SJSA1 (cell line): ENCODE data around the gene SERP2. TPM values are rescaled to one million over a fixed set of nuclear protein-coding genes. Genes with fewer than 3 reads are reported as not detected.

Source experiments
- DNase-seq, 2 experiments: peaks; one replicate each; pipeline ENCODE4 v3.0.0-alpha.2; 2015 to 2020; ENCODE audit warnings: low spot score in 2 of 2, low read depth in 1 of 2
- H3K27ac ChIP-seq: fragments of 250-450 bp; sonication (Bioruptor Pico); 2 replicates; pipeline ENCODE4 v1.5.1; 2020; ENCODE audit warnings: mild to moderate bottlenecking, moderate library complexity
- H3K27me3 ChIP-seq: fragments of 250-450 bp; sonication (Bioruptor Pico); replicated peaks from 2 replicates; pipeline ENCODE4 v1.5.1; 2020; ENCODE audit warnings: mild to moderate bottlenecking, moderate library complexity
- H3K36me3 ChIP-seq: fragments of 250-450 bp; sonication (Bioruptor Pico); 2 replicates; pipeline ENCODE4 v1.5.1; 2020; ENCODE audit warnings: mild to moderate bottlenecking
- H3K4me1 ChIP-seq: fragments of 250-450 bp; sonication (Bioruptor Pico); replicated peaks from 2 replicates; pipeline ENCODE4 v1.6.1; 2021; ENCODE audit warnings: mild to moderate bottlenecking
- H3K4me3 ChIP-seq: fragments of 250-450 bp; sonication (Bioruptor Pico); 2 replicates; pipeline ENCODE4 v1.5.1; 2020; ENCODE audit warnings: mild to moderate bottlenecking
- H3K9me3 ChIP-seq: fragments of 250-450 bp; sonication (Bioruptor Pico); replicated peaks from 2 replicates; pipeline ENCODE4 v1.5.1; 2020; ENCODE audit warnings: mild to moderate bottlenecking
- total RNA-seq: library from RNA; depleted of rRNA; stranded (reverse); fragments of >200 nt; shearing (Covaris generic); gene quantifications from 2 replicates; pipeline ENCODE4 v1.2.3, GENCODE V29; 2014

SERP2 gene
- total RNA-seq, 1 experiment from 2014 or later: not detected

DNA sequence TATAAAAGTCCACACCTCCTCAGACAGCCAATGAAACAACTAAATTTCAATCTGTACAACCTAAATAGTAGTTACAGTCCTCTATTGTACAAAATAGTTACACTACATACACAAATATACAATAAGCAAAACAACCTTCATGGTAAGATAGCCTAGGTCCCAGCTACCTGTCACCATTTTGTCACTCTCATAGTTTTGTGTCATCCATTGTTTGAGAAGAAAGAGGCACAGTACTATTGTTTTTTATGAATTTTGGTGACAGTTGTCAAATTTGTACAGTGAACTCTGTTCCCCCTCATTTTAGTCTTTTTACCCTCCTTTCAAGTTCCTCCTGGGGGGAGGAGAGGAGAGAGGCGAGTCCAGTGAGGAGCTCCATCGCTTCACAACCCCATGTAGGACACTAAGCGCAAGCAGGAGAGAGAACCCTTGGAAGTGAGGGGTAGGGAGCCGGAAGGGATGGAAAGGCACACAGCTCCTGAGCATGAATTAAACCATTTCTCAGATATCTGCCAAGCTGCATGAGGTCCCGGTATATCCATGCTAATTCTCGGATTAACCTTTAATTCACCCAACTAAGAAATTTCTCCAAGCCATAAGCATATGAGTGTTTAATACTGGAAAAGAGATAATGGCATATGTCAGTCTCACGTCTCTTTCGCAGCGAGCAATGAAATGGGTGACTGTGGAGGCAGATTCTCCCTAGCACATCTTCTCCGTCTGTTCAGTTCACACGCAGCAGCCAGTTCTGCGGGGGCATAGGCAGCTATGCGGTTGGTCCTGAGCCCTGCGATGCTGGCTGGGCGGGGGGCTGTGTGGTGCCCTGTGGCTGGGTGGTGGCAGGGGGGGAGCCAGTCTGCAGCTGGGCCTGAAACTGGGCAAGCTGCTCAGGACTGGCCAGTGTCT lies 60.5 kb downstream of the SERP2 start:
- H3K4me3 ChIP-seq: peak overlapping the region; percentile 48
- DNase-seq: no peak

DNA sequence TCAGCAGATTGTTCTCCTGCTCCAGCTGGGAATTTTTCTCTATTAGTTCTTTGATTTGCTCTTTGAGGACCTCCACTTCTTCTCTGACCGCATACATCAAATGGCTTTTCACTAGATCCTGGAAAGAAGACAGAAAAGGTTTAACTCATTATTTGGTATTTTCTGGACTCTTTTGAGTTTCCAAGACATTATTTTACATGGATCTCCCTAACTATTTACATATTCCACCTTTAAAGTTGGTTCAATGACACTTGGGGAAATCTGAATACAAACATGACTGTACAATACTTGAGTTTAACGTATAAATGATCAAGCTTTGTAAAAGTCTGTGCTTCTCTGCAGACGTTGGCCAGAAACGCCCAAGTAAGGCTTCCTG lies 61.1 kb downstream of the SERP2 start:
- Histone ChIP-seq H3K4me1 (peaks cover 19% of the 10 kb centered on the region), H3K36me3 (peaks cover 29% of the 10 kb centered on the region), H3K27ac (peak overlapping the region; percentile 21; the same call in 1 of the 2 replicates), H3K27me3 (no peaks in the 10 kb centered on the region), H3K4me3 (peak overlapping the region; percentile 48), H3K9me3 (no peaks in the 10 kb centered on the region)
- no peak for DNase-seq

More for the DNA sequence above, 60.5 kb downstream of the SERP2 start:
- Histone ChIP-seq H3K27me3 (no peaks in the 10 kb centered on the region), H3K4me1 (peaks cover 19% of the 10 kb centered on the region), H3K27ac (no peak overlapping the region; the same call in 1 of the 2 replicates), H3K9me3 (no peaks in the 10 kb centered on the region), H3K36me3 (peaks cover 29% of the 10 kb centered on the region)

DNA sequence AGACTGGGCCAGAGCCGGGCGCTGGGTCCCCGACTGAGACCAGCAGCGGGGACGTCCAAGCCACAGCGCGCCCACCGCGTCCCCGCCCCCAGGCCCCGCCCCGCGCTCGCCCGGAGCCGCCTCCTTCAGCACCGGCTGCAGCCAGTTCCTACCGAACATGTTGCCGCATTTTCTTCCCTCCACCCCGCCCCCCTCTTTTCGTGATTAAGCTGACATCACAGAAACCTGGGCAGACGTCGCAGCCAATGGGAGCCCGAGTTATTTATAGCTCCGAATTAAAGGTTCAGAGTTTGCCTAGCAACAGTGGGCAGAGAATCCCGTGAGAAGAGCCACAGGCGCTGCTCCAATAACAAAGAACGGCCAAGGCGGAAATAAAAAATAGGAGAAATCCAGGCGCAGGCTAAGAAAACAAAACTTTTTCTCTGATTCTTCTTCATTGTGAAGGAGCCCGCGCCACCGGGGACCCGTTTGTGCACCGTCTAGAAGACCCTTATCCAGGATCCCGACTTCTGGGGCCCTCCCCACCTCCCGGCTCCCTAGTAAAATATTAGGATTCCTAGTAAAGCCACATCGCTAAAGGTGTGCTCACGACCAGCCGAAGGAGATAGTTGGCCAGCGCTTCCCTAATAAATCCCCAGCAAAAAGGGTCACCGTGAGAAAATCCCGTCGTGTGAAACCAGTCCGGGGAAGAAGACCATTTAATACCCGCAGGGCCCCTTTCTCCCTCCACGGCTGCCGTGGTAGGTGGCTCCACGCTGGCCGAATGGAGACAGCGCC lies 61.7 kb downstream of the SERP2 start:
- peak; percentile 93 to 96 for DNase-seq
- H3K27ac ChIP-seq: peak overlapping the region; percentile 86
- peak overlapping the region; percentile 48 for H3K4me3 ChIP-seq
- no peaks in the 10 kb centered on the region for H3K27me3 ChIP-seq
- no peaks in the 10 kb centered on the region for H3K9me3 ChIP-seq
- H3K36me3 ChIP-seq: peaks cover 29% of the 10 kb centered on the region
- peaks cover 19% of the 10 kb centered on the region for H3K4me1 ChIP-seq

DNA sequence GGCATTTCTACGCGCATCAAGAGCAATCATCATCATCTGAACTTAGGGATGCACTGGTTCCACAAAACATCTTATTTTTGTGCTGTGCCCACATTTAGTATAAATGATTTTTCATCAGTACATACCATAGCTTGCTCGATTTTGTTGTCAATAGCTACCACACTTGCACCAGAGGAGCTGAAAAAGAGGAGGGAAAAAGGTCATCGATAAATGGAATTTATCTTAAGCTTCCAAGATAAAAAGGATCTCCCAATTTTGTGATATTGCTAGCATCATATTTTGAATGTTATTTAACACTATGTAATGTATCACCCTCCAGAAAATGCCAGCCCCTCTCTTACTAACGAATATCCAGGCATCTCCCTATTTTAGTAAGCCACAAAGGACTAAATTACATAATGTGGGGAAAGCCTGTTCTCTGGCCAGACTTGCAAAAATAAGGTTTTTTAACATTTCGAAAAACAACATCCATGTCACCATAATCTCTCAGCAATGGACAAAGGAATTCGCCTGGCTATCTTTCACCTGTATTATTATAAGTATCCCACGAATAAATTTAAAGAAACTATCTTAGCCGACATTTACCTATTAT lies 62.4 kb downstream of the SERP2 start:
- Histone ChIP-seq H3K27me3 (no peaks in the 10 kb centered on the region), H3K4me1 (peaks cover 19% of the 10 kb centered on the region), H3K36me3 (peaks cover 29% of the 10 kb centered on the region), H3K27ac (peak overlapping the region; percentile 86), H3K4me3 (peak overlapping the region; percentile 48), H3K9me3 (no peaks in the 10 kb centered on the region)
- peak in 1 of 2 experiments; percentile 5 for DNase-seq

DNA sequence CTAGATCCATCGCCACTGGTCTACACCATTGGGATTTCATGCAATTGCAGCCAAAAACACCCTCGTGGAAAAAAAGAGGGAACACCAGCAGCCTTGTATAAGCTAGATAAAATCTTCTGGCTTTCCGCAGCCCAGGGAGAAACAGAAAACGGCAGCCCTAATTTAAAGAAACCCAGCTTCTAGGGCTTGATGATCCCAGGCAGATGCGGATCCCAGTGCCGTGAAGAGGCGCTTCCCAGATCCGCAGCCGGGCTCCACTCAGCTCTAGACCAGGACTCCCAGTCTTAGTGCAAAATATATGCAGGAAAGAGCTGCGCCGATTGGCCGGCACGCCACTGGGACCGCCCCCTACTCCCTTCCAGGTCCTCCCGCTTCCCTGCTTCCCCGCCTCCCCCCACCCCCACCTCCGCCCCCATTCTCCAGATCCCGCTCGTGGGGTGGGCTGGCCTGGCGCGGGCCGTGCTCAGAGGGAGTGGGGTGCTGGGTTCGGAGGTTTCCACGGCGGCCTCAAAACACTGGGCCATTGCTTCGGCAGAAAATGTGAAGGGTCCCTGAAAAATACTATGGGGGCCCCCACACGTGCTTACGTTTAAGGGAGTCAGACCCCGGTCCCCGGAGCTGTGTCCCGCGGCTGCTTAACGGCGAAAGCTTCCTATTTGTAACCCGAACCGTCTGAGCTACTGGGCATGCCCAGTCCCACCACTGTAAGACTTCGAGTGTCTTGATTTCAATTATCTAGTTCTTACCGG lies 63.1 kb downstream of the SERP2 start:
- H3K36me3 ChIP-seq: peaks cover 29% of the 10 kb centered on the region
- H3K4me3 ChIP-seq: peak overlapping the region; percentile 48
- H3K27ac ChIP-seq: peak overlapping the region; percentile 86
- peaks cover 19% of the 10 kb centered on the region for H3K4me1 ChIP-seq
- H3K9me3 ChIP-seq: no peaks in the 10 kb centered on the region
- DNase-seq: peak; percentile 92 to 95
- H3K27me3 ChIP-seq: no peaks in the 10 kb centered on the region

DNA sequence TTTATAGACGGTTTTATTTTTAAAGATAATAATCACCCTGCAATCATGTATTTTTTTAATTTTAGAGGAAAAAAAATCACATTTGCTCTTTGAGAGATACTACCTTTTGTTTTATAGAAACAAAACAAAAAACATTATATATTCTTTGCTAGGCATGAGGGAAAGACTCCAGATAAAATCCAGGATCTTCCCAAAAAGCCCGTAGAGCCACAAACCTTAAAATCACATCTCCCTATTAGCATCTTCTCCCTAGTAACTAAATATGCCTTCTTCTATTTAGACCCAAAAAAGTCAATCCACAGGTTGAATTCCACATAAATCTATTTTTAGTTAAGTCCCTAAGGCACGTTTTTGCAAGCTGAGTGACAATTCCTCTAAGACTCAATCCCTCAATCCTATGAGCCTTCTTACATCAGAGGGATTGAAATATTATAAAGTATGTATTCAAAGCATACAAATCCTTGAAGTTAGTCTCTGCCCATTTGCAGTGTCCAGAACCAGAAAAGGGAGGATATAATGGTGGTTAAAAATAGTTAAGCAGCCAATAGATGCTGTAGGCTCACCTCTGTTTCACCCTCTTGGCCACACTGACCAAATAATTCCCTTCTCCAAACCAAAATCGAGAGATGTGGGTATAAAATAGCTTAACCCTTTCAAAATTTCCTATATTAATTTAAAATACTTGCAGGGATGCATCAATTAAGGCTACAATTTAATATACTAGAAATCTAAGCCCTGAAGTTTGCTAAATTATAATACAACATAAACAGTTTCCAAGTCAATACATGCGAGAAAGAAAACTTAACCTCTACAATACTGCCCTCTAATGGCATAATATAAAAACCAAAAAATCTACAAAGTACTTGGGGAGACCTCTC lies 64.0 kb downstream of the SERP2 start:
- Histone ChIP-seq H3K4me3 (peak overlapping the region; percentile 48), H3K27ac (peak overlapping the region; percentile 77), H3K36me3 (peaks cover 29% of the 10 kb centered on the region), H3K4me1 (peaks cover 19% of the 10 kb centered on the region), H3K9me3 (no peaks in the 10 kb centered on the region), H3K27me3 (no peaks in the 10 kb centered on the region)
- DNase-seq: peak in 1 of 2 experiments; percentile 66

DNA sequence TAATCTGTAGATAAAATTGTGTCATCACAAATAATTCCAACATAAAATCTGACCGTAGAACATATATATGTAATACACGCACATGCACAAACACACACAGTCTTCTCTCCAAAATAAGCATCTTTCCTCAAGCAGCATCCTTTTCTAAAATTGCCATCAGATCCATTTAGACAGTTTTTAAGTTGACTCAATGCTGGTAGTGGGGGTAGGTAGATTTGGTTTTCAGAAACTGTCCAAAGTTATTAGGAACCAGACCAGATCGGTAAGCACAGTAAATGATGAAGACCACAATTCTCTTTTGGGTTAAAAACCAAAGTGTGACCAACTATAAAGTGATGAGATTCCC lies 64.6 kb downstream of the SERP2 start:
- H3K27ac ChIP-seq: no peak overlapping the region
- H3K4me1 ChIP-seq: peaks cover 19% of the 10 kb centered on the region
- no peak for DNase-seq
- H3K36me3 ChIP-seq: peaks cover 25% of the 10 kb centered on the region
- no peaks in the 10 kb centered on the region for H3K9me3 ChIP-seq
- H3K4me3 ChIP-seq: no peak overlapping the region
- H3K27me3 ChIP-seq: no peaks in the 10 kb centered on the region

DNA sequence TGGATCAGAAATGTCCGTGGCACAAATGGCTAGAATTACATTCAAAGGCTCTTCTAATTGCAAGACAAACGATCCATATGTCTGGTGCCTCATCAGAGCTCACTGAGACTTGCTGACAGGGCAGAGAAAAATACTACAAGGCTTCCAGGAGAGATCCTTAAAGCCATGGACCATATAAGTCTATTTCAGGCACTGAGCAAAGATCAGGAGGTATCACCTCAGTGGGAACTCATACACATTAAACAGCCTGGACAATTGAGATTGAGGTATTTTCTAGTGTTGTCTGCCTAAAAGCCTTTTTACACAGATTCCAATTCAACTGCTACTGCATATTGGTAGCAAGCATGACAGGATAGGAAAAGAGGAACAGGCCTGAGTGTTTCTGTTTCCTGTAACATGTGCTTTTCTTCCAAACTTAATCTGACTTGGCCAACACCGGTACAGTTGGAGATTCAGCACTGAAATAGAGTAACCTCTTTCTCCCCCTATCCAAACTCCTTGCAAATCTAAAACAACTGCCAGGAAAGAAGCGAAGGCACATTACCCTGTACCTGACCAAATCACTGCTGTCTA lies 65.9 kb downstream of the SERP2 start:
- Histone ChIP-seq H3K4me3 (no peak overlapping the region), H3K27ac (0 out of 2 replicates have a peak overlapping the region, but pooled peaks have one; percentile 2), H3K4me1 (peaks cover 12% of the 10 kb centered on the region), H3K9me3 (no peaks in the 10 kb centered on the region), H3K36me3 (peaks cover 11% of the 10 kb centered on the region), H3K27me3 (no peaks in the 10 kb centered on the region)
- DNase-seq: no peak

DNA sequence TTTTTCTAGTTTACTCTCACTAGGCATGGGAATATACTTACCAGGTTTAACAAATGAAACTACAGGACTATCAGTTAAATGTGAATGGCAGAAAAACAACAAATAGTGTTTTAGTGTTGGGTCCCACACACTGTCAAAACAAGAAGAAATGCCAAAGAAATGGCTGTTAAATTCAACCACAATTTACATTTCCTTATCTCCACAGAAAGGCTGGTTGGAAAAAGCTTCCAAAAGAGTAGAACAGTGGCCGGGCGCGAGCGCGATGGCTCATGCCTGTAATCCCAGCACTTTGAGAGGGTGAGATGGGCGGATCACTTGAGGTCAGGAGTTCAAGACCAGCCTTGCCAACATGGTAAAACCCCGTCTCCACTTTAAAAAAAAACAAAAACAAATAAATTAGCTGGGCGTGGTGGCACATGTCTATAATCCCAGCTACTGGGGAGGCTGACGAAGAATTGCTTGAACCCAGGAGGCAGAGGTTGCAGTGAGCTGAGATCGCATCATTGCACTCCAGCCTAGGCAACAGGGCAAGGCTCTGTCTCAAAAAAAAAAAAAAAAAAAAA lies 66.5 kb downstream of the SERP2 start:
- Histone ChIP-seq H3K36me3 (0 out of 2 replicates have a peak, but pooled peaks cover 7% of the 10 kb centered on the region), H3K27me3 (no peaks in the 10 kb centered on the region)

More for the DNA sequence above, 66.5 kb downstream of the SERP2 start:
- Histone ChIP-seq H3K4me1 (peaks cover 7% of the 10 kb centered on the region), H3K4me3 (no peak overlapping the region), H3K9me3 (no peaks in the 10 kb centered on the region), H3K27ac (0 out of 2 replicates have a peak overlapping the region, but pooled peaks have one; percentile 2)
- DNase-seq: peak in 1 of 2 experiments; percentile 32
